GM19193 (cell line): Measurements from ENCODE around the gene EIF6.

Experiments
- POLR2A ChIP-seq: IDR thresholded peaks from 4 replicates; pipeline ENCODE4 v1.6.1; 2011; ENCODE audit not compliant: insufficient read depth, insufficient read length; ENCODE audit errors: extremely low read depth

The EIF6 gene

DNA sequence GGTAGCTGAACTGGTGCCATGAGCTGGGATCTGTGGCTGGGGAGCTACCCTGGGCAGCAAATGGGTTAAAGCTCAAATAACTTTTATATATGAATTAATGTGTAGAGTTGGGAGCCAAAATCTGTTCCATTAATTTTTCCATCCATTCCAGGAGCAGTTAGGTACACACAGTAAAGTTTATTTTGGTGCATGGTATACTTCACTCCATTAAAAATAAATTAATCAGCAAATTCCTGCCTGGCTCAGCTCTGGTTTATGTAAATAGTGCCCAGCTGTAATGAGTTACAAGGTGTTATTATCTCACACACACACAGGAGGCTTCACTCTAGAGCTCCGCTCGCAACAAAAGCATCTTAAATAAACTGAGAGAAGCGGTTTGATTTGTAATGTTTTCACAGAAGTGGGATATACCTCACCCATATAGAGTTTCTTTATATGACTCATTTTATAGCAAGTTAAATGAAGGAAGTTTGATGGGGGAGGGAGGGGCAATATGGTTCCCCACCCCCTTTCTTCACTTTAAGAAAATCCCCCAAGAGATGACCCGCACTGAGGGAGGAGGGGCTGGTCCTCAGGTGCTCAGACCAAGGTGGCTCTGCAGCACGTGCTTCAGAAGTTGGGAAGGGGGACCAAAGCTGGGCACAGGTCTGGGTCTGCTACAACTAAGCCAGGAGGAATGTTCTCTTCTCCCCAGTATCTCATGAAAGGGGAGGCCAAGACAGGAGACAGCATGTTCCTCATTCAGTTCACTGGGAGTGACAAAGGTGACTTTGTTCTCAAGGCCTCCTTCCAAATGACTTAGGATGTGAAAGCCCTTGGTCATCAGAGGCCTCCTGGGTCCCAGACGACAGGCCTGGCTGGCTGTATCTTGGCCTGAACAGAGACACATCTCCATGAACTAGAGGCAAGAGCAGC, 18.1 kb upstream of the EIF6 start:
- TF ChIP-seq POLR2A: no peak

DNA sequence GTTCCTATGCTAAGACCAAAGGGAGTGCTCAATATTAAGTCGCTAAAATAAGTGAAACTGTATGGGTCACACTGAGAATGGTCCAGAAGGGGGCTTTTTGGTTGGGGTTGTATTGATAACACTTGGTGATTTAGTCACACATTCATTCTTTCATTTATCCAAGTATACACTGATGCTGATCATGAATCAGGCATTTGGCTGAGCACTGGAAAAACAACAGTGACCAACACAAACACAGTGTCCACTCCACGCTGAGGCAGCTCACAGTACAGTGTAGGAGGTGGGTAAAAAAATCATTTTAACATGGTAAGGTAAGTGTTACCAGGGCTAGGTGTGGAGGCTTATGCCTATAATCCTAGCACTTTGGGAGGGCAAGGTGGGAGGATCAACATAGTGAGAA, 16.9 kb upstream of the EIF6 start:
- TF ChIP-seq POLR2A: no peak

DNA sequence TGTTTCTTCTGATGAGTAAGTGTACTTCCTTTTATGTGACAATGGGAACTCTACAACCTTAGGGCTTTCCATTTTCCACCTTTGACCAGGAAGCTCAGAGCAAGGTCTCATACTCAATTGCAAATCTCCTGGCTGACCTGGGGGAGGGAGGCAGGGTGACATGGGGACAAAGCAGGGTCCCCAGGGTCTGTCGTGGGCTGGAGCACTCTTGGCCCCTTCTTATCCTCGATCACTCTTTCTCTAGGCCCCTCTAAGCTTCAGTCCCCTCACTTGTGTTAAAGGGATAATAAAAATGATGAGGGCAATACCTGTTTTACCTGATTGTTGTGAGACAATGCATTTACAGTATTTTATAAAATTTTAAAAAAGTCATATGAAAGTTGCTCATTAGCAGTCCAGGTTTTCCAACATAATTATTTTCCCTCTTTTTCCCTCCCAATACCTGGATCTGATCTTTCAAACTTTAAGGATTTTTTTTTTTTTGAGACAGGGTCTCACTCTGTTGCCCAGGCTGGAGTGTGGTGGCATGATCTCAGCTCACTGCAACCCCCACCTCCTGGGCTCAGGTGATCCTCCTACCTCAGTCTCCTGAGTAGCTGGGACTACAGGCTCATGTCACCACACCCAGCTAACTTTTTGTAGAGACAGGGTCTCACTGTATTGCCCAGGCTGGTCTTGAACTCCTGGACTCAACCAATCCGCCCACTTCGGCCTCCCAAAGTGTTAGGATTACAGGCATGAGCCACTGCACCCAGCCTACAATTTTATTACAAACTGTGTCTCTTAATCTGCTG, 16.1 kb upstream of the EIF6 start:
- TF ChIP-seq POLR2A: no peak

DNA sequence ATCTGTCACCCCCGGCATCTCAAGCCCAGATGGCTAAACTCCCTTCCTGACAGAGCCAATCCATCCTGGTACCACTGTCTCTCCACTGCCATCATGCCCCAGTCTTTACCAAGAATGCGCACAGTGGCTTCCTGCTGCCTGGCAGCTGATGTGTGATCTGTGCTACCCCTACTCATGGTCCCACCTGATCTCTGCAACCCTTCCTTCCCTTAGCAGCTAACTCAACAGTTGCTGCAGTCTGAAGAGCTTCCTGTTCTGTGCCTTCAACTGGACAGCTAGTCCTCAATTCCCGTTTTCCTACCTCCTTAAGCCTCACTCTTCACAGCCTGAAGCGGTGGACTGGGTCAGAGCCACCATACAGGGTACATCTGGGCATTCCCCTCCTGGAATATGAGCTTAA, 15.2 kb upstream of the EIF6 start:
- no peak for TF ChIP-seq POLR2A

DNA sequence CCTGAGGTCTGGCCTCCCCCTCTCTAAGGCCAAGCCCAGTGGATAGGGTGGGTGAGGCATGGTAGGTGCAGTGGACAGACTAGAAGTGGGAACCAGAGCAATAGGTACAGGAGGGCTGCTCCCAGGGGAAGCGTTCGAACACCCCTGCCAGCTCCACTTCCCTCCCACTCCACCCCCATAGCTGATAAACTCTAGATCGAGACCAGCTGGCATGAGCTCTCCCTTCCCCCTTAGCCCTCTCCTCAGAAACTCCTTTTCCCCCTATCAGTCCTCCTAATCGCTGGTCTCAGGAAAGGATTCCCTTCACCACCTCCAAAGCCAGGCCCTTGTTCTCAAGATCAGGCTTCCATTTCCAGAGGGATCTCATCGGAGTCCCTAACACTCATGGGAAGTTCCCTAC, 13.7 kb upstream of the EIF6 start:
- TF ChIP-seq POLR2A: no peak

DNA sequence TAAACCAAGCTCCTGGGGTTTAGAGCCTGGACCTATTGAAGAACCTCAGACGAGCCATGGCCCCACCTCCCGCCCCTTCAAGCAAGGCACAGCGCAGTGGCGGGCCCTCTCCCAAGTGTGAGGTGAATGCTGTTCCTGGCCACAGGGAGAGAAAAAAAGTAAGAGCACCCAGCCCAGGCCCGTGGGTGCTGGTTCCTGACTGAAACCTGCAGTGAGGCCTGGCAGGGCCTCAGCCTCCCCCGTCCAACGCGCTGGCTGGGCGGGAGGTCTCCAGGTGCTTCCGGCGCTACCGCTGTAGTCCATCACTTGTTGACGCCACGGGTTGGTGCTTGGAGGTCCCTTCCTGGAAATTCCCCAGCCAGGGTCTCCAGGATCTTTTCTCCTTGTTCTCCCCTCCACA, 13.2 kb upstream of the EIF6 start:
- TF ChIP-seq POLR2A: no peak

DNA sequence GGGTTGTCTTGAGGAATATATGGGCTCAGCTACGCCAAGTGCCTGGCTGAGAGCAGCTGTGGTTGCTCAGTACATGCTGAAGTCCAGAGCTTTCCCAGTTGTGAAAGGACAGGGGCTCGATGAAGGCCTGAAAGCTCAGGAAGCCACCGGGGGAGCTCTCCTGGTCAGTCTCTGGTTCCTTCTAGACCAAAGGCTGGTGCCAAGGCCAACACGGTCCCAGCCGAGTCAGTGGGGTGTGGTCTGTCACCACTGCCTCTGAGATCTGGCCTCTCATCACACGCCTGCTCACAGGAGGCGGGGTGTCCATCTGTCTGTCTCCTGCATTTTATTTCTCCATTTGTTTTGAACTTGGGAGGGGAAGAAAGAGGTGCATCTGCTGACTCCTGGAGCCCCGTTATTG, 12.6 kb upstream of the EIF6 start:
- no peak for TF ChIP-seq POLR2A

DNA sequence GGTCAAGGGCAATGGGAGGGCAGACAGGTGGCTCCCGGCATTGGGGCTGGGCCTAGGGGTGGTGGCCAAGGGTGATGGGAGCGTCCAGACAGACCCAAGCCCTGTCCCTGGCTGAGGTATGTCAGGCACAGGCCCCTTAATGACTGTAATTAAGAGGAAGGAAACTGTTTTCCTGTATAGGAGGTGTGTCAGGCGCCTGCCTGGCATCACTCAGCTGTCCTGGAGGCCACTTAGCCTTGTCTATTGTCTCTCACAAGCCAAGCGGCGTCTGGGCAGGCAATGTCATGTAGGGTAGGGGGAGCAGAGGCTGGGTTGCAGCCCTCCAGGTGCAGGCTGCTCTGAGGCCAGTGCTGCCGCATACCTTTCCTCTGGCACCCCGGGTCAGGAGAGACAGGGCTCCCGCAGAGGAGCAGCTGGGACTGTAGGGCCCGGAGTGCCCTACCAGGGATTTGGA, 11.6 kb upstream of the EIF6 start:
- TF ChIP-seq POLR2A: no peak

DNA sequence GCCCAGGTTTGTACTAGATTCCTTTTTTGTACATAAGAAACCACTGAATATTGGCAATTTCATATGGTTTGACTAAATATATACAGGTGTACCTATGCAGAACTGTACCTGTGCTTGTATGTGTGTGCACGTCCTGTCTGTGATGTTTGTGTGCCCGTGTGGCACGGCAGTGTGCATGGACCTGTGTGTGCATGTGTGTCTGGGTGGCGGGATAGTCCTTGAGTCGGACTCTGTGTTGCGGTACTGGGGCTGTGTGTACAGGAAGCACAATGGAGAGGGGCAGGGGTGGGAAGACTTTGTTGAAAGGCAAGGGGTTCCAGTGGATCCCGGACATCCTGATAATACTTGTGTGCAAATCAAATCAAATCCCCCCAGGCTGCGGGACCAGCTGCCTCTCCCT, 11.1 kb upstream of the EIF6 start:
- no peak for TF ChIP-seq POLR2A

DNA sequence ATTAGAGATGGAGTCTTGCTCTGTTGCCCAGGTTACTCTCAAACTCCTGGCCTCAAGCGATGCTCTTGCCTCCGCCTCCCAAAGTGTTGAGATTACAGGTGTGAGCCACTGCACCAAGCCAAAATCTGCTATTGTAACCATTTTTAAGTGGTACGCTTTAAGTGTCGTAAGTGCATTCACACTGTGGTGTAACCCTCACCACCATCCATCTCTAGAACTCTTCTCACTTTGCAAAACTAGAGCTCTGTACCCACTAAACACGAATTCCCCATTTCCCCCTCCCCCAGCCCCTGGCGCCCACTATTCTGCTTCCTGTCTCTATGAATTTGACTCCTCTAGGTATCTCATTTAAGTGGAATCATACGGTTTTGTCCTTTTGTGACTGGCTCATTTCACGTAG, 10.5 kb upstream of the EIF6 start:
- TF ChIP-seq POLR2A: no peak

DNA sequence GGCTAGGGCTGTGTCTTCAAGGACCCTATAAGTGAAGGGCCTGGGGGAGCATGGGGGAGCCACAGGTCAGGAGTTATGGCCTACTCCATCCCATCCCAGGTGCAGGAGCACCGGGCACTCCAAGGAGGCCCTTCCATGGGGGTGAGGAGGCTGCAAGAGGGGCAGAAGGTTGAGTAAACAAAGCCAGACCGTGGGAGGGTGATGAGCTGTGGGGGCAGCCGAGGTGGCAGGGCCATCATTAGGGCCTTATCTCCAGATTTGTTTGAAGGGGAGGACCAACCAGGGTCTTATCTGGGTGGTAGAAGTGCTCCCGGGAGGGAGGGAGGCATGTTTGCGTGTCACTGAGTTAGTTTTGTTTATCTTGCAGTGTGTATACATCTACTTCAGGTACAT, 9.7 kb upstream of the EIF6 start:
- TF ChIP-seq POLR2A: no peak

DNA sequence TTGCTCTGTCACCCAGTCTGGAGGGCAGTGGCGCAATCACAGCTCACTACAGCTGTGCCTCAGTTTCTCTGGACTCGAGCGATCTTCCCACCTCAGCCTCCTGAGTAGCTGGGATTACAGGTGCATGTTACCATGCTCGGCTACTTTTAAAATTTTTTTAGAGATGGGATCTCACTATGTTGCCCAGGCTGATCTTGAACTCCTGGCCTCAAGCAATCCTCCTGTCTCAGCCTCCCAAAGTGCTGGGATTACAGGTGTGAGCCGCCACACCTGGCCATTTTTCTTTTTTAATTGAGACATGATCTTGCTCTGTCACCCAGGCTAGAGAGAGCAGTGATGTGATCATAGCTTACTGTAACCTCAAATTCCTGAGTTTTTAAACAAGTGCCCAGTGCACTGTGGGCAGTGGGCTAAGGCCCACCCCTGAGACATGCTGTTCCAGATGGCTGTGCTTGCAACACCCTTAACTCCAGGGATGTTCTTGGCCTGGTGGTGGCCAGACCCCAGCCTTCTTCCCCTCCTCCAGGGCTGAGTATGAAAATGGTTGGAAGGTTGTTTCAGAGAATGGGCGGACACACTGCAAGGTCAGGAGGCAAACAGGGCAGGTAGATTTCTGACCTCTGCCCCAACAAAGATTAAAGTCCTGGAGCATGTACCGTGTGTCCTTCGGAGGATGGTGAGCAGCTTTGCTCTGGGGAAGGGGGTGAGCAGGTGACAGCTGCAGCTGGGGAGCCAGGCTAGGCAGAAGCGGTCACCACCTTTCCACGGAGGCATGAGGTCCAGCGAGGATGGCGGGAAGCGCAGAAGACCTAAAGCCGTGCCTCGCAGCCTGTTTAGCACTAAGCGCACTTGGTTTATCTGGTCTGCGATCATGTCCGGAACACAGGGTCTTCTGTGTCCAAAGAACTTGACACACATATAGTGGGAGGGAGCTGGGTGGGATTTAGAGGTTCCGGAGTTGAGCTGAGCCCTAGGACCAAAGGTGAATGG, 9.0 kb upstream of the EIF6 start:
- no peak for TF ChIP-seq POLR2A

DNA sequence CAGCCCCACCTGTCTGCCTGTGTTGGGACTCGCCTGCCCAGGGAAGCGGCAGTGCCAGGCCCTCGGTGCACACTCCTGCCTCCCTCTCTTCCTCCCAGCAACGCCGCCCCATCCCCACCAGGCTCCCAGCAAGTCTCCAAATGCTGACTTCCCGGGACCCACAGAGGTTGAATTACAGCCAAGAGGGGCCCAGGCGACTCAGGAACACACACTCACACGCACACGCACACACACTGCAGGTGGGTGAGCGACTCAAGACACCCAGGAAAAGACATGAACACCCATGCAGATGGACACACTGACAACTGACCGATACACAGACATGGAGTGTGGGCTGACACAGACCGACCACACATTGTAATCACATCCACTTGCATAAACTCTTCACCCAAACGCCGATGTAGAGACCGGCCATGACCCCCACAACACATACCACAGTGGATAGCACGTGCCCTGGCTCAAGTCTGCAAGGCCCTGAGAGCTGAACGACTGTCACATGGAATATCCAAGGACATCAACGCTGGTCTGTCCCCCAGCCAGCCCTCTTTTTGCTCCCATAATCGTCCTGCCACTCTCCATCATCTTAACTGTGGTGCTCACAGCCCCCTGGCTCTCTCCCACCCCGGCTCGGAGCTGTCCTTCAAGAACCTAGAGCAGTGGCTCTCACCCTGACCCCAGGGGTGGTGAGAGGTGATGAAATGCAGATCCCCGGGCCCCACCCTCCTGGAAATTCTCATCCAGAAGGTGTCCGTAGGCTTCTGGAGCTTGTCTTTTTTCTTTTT, 8.1 kb upstream of the EIF6 start:
- no peak for TF ChIP-seq POLR2A
